Body of pancreas (tissue), 4 donors: ENCODE measurements around the gene GRIA1.

Source experiments
- POLR2A ChIP-seq, 3 donors: fragments of 450-650 bp; IDR thresholded peaks; one replicate each; pipeline ENCODE4 v1.6.1; 2016; ENCODE audit warnings: antibody characterized with exemption in 3 of 3, mild to moderate bottlenecking in 2 of 3
- TF ChIP-seq, protein P1 (sequence below), 7 experiments: fragments of 450-650 bp in 4 of 7; fragments of 200-600 bp in 3 of 7; sonication (generic) in 3 of 7; IDR thresholded peaks; one replicate each; pipeline ENCODE4 v1.5.1; 2016 to 2019; ENCODE audit warnings: antibody characterized with exemption in 7 of 7

DNA sequence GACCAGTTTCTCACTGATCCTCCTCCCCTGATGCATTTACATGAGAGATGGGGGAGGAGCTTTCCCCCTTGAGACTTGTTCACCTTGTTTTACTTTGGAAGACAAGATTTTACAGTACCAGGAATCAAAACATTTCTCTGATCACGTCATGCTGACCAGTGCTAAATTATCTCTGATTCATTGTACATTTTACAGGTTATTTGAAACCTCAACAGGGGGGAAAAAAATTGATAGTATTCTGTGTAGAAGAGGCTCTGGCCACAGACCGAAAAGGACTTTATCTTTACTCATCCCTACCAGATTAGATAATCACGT, 133.9 kb downstream of the GRIA1 start:
- no peak for TF ChIP-seq POLR2A (IDR thresholded peaks at IDR 0.05)
- TF ChIP-seq, protein P1, sequence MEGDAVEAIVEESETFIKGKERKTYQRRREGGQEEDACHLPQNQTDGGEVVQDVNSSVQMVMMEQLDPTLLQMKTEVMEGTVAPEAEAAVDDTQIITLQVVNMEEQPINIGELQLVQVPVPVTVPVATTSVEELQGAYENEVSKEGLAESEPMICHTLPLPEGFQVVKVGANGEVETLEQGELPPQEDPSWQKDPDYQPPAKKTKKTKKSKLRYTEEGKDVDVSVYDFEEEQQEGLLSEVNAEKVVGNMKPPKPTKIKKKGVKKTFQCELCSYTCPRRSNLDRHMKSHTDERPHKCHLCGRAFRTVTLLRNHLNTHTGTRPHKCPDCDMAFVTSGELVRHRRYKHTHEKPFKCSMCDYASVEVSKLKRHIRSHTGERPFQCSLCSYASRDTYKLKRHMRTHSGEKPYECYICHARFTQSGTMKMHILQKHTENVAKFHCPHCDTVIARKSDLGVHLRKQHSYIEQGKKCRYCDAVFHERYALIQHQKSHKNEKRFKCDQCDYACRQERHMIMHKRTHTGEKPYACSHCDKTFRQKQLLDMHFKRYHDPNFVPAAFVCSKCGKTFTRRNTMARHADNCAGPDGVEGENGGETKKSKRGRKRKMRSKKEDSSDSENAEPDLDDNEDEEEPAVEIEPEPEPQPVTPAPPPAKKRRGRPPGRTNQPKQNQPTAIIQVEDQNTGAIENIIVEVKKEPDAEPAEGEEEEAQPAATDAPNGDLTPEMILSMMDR (IDR thresholded peaks at IDR 0.05), result no peak
